ENCODE data around the gene CTAG1A.
"Not testable (repeated sequence)": the region's sequence is repeated elsewhere in the genome, so short reads cannot be mapped to it uniquely, and the experiment has no call there.

Gene CTAG1A

GRCh38 chrX:154584585-154585183 is at the start of gene CTAG1A:
TSS of gene CTAG1A (plus strand) at chrX:154585133. CDS start at chrX:154585207, 74 bp downstream.
- DNase-seq (ENCODE audit: insufficient read length, low spot score); FAIRE-seq: not testable (repeated sequence)

DNA sequence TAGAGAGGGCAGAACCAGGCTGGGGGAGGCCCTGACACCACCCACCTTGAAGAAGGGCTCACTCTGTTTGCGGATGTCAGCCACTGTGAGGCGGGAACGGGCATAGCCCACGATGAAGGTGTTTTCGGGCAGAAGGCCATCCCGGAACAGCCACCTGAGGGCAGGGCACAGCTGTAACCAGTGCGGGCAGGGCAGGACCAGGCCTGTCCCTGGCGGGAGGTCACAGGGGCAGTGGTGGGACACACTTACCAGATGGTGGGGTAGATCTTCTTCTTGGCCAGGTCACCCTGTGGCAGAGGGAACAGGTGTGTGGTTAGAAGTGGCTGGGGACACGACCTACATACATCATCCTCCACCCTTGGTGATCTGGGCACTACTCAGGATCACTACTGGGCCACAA is 49.0 kb upstream of the CTAG1A start:
- DNase-seq (ENCODE audit: insufficient read length, low spot score): no peak
- no peak for FAIRE-seq

- no peak for DNase-seq (ENCODE audit: insufficient read length, low spot score)
- no peak for FAIRE-seq
These were observed 45.9 kb upstream of the CTAG1A start for GRCh38 chrX:154539077-154539476.

DNA sequence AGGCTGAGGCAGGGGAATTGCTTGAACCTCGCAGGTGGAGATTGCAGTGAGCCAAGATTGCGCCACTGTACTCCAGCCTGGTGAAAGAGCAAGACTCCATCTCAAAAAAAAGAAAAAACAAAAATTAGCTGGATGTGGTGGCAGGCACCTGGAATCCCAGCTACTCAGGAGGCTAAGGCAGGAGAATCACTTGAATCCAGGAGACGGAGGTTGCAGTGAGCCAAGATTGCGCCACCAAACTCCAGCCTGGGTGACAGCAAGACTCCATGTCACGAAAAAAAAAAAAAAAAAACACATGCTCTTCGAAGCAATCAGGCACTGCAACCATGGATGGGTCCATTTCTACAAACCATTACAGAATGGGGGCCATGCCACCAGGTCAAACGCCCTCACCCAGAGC is 44.6 kb upstream of the CTAG1A start:
- FAIRE-seq; DNase-seq (ENCODE audit: insufficient read length, low spot score): not testable (repeated sequence)

GRCh38 chrX:154540897-154541535 is 43.9 kb upstream of the CTAG1A start:
- DNase-seq (ENCODE audit: insufficient read length, low spot score): no peak
- no peak for FAIRE-seq

DNA sequence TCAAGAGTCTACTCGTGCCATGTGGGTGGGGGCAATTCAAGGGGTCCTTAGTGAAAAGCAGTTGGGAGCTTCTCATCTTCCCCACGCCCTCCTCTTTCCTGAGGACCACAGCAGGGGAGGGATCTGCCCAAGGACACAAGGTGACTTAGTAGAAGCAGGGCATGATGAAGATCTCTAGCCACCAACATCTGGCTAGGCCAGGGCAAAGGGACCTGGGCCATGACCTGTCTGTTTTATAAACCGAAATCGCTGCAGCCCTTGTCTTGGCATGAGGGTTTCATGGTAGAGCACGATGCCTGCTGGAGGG is 43.4 kb upstream of the CTAG1A start:
- FAIRE-seq (no peak), DNase-seq (ENCODE audit: insufficient read length, low spot score) (no peak)

DNA sequence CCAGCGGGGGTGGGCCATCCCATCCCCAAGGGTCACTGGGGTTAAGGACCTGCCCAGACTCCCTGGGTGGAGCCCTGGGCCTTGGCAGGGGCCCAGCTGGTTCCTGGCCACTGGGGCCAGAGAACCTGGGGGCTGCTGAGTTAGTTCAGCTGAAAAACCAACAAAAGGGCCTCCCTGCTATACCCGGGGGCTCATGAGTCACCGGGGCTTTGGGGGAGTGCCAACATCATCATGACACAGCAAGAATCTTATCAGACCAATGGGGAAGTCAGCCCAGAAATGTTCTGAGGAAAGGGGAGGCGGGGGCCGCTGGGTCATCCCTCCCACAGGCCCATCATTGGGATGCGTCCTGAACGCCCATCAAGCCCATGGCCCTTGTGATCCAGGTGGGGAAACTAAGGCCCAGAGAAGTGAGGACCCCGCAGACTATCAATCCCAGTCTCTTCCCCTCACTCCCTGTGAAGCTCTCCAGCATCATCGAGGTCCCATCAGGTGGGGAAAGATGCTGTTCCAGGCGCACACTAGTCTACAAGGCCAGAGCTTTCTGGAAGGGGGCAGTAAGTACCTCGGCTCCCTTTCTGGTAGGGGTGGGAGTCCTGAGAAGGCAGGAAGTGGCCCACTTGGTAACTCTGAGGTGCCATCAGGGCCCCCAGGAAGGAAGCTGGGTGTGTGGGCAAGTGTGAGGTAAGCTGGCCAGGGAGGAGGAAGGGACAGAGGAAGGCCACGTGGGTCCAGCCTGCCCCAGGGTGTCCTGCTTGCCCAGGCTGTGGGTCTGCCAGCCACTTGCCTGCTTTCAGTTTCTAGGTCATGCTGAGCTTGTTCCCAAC is 42.8 kb upstream of the CTAG1A start:
- DNase-seq (ENCODE audit: insufficient read length, low spot score): no peak
- no peak for FAIRE-seq

DNA sequence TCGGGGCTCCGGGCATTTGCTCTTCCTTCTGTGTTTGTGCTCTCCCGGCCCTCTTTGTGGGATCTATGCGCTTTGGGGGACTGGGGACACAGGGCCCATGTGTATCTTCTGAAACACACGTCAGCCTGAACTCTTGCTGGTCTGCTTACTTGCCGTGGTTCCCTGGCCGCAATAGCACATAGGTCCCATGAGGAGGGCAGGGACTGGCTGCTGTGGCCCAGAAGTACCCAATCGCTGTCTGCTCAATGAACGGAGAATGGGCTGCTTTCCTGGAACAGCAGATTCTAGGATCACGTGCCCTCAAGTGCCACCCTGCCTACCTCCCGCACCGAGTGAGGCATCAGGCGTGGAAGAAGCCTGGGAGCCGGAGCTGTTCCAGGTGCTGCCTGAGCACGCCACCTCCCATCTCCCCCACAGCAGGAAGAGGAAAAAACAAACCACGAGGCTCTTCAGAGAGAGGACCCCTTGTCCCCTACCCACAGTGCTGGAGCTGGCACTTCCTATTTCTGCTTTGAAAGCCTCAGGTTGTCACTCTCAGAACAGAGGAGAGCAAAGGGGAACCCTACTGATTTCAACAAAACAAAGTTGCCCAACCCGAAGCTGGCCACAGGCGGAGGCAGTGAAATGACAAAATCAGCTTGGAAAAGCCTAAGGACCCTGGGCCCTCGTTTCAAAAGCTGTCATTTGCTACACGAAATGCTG is 42.1 kb upstream of the CTAG1A start:
- FAIRE-seq: peak; percentile 90
- DNase-seq (ENCODE audit: insufficient read length, low spot score): no peak

DNA sequence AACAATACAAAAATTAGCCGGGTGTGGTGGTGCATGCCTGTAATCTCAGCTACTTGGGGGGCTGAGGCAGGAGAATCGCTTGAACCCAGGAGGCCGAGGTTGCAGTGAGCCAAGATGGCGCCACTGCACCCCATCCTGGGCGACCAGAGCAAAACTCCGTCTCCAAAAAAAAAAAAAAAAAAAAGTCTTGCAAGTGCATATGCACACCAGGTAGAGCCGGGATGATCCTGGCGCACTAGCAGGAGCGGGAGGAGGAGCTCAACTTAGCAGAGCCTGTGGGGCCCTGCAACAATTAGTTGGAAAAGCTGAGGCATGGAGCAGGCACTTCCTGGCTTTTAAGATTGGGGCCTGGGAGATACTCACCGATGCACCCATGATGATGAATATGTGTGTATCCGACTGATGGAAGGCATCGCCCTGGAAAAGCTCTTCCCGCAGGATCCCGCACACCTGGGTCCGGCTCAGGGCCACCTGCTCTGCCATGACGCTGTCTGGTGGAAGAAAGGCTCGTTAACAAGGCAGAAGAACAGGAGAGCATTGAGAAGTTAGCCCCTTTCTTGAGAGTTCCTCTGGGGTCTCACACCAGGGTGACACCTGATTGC is 39.2 kb upstream of the CTAG1A start:
- no peak for FAIRE-seq

GRCh38 chrX:154546354-154547244 is 38.3 kb upstream of the CTAG1A start, which contains the start of gene G6PD:
TSS of gene G6PD (minus strand) at chrX:154546846. CDS start at chrX:154546155, 691 bp downstream.
- DNase-seq (ENCODE audit: insufficient read length, low spot score) (peak; percentile 49), FAIRE-seq (no peak)

More for the DNA sequence above, 39.2 kb upstream of the CTAG1A start:
- no peak for DNase-seq (ENCODE audit: insufficient read length, low spot score)

DNA sequence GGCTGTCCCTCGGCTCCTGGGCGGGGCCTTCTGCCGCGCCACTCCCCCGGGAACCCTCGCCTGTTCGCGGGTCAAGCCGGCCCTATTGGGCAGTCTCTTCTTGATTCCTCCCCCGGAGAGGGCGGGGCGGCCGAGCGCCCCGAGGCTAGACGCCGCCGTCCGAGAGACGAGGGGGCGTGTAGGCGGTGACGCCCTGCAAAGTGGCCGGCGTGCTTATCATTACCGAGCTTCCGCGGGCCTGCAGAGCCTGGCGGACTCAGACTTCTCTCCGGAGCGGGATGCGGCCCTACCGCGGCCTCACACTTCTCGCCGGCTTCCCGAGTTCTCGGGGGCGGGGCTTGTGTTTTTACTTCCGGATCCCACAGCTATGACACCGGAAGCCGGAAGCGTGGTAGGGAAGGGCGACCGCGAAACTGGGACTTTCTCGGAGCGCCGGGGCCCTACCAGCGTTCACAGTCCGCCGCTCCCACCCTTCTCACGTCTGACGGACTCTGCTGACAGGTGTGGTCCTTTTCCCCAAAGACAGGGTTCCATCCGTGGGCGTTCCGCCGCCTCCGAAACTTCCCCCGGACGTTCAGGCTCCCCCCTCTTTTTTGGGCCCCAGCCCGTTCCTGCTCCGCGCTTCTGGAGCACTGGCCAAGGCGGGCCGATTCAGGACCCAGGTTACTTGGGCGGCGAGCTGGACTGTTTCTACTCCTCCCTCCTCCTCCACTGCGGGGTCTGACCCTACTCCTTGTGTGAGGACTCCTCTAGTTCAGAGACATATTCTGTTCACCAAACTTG is 37.5 kb upstream of the CTAG1A start, which contains the start of gene IKBKG:
Gene IKBKG (plus strand): TSS at position 376 of the 783 bp plus-strand sequence. CDS start 4,383 bp downstream, outside the sequence.
- DNase-seq (ENCODE audit: insufficient read length, low spot score) (peak; percentile 74), FAIRE-seq (peak; percentile 95)

GRCh38 chrX:154548028-154548316 is 37.0 kb upstream of the CTAG1A start:
- DNase-seq (ENCODE audit: insufficient read length, low spot score) (no peak), FAIRE-seq (no peak)

GRCh38 chrX:154549766-154550165 is 35.2 kb upstream of the CTAG1A start:
- FAIRE-seq (no peak), DNase-seq (ENCODE audit: insufficient read length, low spot score) (no peak)

- peak; percentile 76 for FAIRE-seq
These were observed 32.7 kb upstream of the CTAG1A start for GRCh38 chrX:154552112-154552806.

DNA sequence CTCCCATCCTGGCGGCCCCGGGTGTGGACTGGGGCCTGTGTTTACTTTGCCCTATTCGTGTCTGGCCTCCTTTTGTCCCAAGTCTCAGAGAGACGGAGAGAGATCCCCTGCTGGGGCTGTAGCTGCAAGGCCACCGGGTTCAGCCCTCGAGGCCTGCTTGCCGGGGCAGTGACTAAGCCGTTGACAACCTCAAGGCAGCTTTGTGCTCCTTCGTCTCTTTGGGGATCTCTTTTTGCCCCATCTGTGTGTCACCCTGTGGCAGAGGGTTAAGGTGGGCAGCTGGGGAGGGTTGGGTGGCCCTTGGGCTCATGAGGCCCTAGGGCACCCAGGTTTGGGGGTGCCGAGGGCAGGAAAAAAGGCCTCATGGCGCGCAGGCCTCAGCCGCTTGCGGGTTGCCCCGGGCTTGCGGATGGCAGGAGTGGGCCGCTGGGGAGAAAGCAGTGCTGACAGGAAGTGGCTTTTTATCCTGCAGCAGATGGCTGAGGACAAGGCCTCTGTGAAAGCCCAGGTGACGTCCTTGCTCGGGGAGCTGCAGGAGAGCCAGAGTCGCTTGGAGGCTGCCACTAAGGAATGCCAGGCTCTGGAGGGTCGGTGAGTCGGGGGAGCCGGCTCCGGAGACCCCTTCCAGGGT is 26.8 kb upstream of the CTAG1A start:
- not testable (repeated sequence) for FAIRE-seq

More at GRCh38 chrX:154552112-154552806, 32.7 kb upstream of the CTAG1A start:
- DNase-seq (ENCODE audit: insufficient read length, low spot score): not testable (repeated sequence)

GRCh38 chrX:154558896-154559295 is 26.0 kb upstream of the CTAG1A start:
- not testable (repeated sequence) for DNase-seq (ENCODE audit: insufficient read length, low spot score); FAIRE-seq

More for the DNA sequence above, 26.8 kb upstream of the CTAG1A start:
- DNase-seq (ENCODE audit: insufficient read length, low spot score): not testable (repeated sequence)

DNA sequence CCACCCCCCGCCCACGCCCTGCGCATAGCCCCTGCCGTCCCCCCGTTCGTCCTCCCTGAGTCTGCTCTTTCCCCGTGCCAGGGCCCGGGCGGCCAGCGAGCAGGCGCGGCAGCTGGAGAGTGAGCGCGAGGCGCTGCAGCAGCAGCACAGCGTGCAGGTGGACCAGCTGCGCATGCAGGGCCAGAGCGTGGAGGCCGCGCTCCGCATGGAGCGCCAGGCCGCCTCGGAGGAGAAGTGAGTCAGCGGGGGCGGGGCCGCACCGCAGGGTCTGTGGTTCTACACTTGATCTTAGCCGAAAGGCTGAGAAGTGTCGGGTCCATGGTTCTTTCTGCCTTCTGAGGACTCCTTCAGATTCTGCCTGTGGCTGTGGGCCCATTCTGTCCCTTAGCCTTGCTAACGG is 24.6 kb upstream of the CTAG1A start:
- DNase-seq (ENCODE audit: insufficient read length, low spot score); FAIRE-seq: not testable (repeated sequence)

- not testable (repeated sequence) for FAIRE-seq; DNase-seq (ENCODE audit: insufficient read length, low spot score)
These were observed 22.6 kb upstream of the CTAG1A start for GRCh38 chrX:154562295-154562694.

Measured in GM19239 (cell line).